HEK293 (cell line): ENCODE results near the gene RRP15.

Experiments
- RBAK ChIP-seq: fragments of 450-650 bp; formaldehyde crosslinking; IDR thresholded peaks from 2 replicates; pipeline ENCODE4 v1.5.1; 2016; ENCODE audit warnings: missing biosample characterization, missing genetic modification characterization
- SALL2 ChIP-seq: fragments of 450-650 bp; formaldehyde crosslinking; IDR thresholded peaks from 2 replicates; pipeline ENCODE4 v1.5.0; 2017; ENCODE audit warnings: missing biosample characterization, mild to moderate bottlenecking, missing genetic modification characterization, borderline replicate concordance
- WT1 ChIP-seq: fragments of 450-650 bp; formaldehyde crosslinking; IDR thresholded peaks from 2 replicates; pipeline ENCODE4 v1.5.1; 2016; ENCODE audit warnings: missing biosample characterization, missing genetic modification characterization
- ZBTB26 ChIP-seq: fragments of 450-650 bp; formaldehyde crosslinking; optimal IDR thresholded peaks from 2 replicates; pipeline ENCODE3; 2016; ENCODE audit warnings: missing biosample characterization, mild to moderate bottlenecking, missing genetic modification characterization
- ZIC2 ChIP-seq: fragments of 450-650 bp; formaldehyde crosslinking; IDR thresholded peaks from 2 replicates; pipeline ENCODE4 v1.5.1; 2016; ENCODE audit warnings: missing biosample characterization, missing genetic modification characterization
- ZNF132 ChIP-seq: fragments of 450-650 bp; formaldehyde crosslinking; IDR thresholded peaks from 2 replicates; pipeline ENCODE4 v1.5.1; 2017; ENCODE audit warnings: missing biosample characterization, missing genetic modification characterization, borderline replicate concordance
- ZNF211 ChIP-seq: fragments of 450-650 bp; formaldehyde crosslinking; IDR thresholded peaks from 2 replicates; pipeline ENCODE4 v1.5.1; 2016; ENCODE audit warnings: low read depth, missing biosample characterization, missing genetic modification characterization
- ZNF398 ChIP-seq: fragments of 450-650 bp; formaldehyde crosslinking; IDR thresholded peaks from 2 replicates; pipeline ENCODE4 v1.5.1; 2017; ENCODE audit warnings: missing biosample characterization, missing genetic modification characterization
- ZNF530 ChIP-seq: fragments of 450-650 bp; formaldehyde crosslinking; IDR thresholded peaks from 2 replicates; pipeline ENCODE4 v1.5.1; 2016; ENCODE audit warnings: low read depth, missing biosample characterization, missing genetic modification characterization
- ZNF549 ChIP-seq: fragments of 450-650 bp; IDR thresholded peaks from 2 replicates; pipeline ENCODE4 v1.5.1; 2018; ENCODE audit warnings: missing biosample characterization, missing genetic modification characterization, mild to moderate bottlenecking, inconsistent platforms, moderate library complexity
- ZNF596 ChIP-seq: fragments of 450-650 bp; IDR thresholded peaks from 2 replicates; pipeline ENCODE4 v1.5.0; 2018; ENCODE audit warnings: missing biosample characterization, mild to moderate bottlenecking, missing genetic modification characterization, moderate library complexity
- ZNF629 ChIP-seq: fragments of 450-650 bp; formaldehyde crosslinking; IDR thresholded peaks from 2 replicates; pipeline ENCODE4 v1.5.1; 2017; ENCODE audit warnings: missing biosample characterization, missing genetic modification characterization
- ZNF660 ChIP-seq: fragments of 450-650 bp; IDR thresholded peaks from 2 replicates; pipeline ENCODE4 v1.5.1; 2018; ENCODE audit warnings: missing biosample characterization, mild to moderate bottlenecking, missing genetic modification characterization
- ZNF768 ChIP-seq: fragments of 450-650 bp; formaldehyde crosslinking; IDR thresholded peaks from 2 replicates; pipeline ENCODE4 v1.5.1; 2018; ENCODE audit warnings: missing biosample characterization, mild to moderate bottlenecking, missing genetic modification characterization
- ZNF776 ChIP-seq: fragments of 450-650 bp; formaldehyde crosslinking; IDR thresholded peaks from 2 replicates; pipeline ENCODE4 v1.5.0; 2017; ENCODE audit warnings: missing biosample characterization, missing genetic modification characterization, borderline replicate concordance
- TF ChIP-seq, protein P1 (sequence below): fragments of 450-650 bp; formaldehyde crosslinking; IDR thresholded peaks from 2 replicates; pipeline ENCODE4 v1.5.1; 2016; ENCODE audit warnings: missing biosample characterization, missing genetic modification characterization, borderline replicate concordance
- TF ChIP-seq, protein P2 (sequence below): fragments of 450-650 bp; formaldehyde crosslinking; IDR thresholded peaks from 2 replicates; pipeline ENCODE4 v1.5.1; 2016; ENCODE audit warnings: missing biosample characterization, missing genetic modification characterization
- TF ChIP-seq, protein P3 (sequence below): fragments of 450-650 bp; formaldehyde crosslinking; IDR thresholded peaks from 2 replicates; pipeline ENCODE4 v1.5.1; 2016; ENCODE audit warnings: missing biosample characterization, missing genetic modification characterization
- TF ChIP-seq, protein P4 (sequence below): fragments of 450-650 bp; formaldehyde crosslinking; IDR thresholded peaks from 2 replicates; pipeline ENCODE4 v1.5.1; 2017; ENCODE audit warnings: missing biosample characterization, mild to moderate bottlenecking, missing genetic modification characterization, moderate library complexity
- TF ChIP-seq, protein P5 (sequence below): fragments of 450-650 bp; formaldehyde crosslinking; IDR thresholded peaks from 2 replicates; pipeline ENCODE4 v1.5.1; 2016; ENCODE audit warnings: missing biosample characterization, missing genetic modification characterization
- TF ChIP-seq, protein P6 (sequence below): fragments of 450-650 bp; formaldehyde crosslinking; IDR thresholded peaks from 2 replicates; pipeline ENCODE4 v1.5.1; 2016; ENCODE audit warnings: missing biosample characterization, missing genetic modification characterization

RRP15 gene

GRCh38 chr1:218304281-218305039 is 19.4 kb downstream of the RRP15 start (continued):
- TF ChIP-seq, protein P1, sequence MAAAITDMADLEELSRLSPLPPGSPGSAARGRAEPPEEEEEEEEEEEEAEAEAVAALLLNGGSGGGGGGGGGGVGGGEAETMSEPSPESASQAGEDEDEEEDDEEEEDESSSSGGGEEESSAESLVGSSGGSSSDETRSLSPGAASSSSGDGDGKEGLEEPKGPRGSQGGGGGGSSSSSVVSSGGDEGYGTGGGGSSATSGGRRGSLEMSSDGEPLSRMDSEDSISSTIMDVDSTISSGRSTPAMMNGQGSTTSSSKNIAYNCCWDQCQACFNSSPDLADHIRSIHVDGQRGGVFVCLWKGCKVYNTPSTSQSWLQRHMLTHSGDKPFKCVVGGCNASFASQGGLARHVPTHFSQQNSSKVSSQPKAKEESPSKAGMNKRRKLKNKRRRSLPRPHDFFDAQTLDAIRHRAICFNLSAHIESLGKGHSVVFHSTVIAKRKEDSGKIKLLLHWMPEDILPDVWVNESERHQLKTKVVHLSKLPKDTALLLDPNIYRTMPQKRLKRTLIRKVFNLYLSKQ (tag by site-specific recombination), result no peak
- TF ChIP-seq ZNF530 (no peak), ZIC2 (tag by site-specific recombination) (peak; percentile 67), ZNF211 (no peak), ZNF776 (no peak), SALL2 (tag by site-specific recombination) (no peak), ZNF549 (tag by site-specific recombination) (no peak), WT1 (peak; percentile 56; the same call in 1 of the 2 replicates), ZNF660 (peak; percentile 79), ZNF629 (tag by site-specific recombination) (peak; percentile 62; the same call in 1 of the 2 replicates), ZNF398 (no peak), ZNF768 (tag by site-specific recombination) (no peak), ZNF596 (tag by site-specific recombination) (peak; percentile 60), ZBTB26 (tag by site-specific recombination) (no peak), ZNF132 (tag by site-specific recombination) (no peak), RBAK (tag by site-specific recombination) (no peak)
- TF ChIP-seq, protein P2, sequence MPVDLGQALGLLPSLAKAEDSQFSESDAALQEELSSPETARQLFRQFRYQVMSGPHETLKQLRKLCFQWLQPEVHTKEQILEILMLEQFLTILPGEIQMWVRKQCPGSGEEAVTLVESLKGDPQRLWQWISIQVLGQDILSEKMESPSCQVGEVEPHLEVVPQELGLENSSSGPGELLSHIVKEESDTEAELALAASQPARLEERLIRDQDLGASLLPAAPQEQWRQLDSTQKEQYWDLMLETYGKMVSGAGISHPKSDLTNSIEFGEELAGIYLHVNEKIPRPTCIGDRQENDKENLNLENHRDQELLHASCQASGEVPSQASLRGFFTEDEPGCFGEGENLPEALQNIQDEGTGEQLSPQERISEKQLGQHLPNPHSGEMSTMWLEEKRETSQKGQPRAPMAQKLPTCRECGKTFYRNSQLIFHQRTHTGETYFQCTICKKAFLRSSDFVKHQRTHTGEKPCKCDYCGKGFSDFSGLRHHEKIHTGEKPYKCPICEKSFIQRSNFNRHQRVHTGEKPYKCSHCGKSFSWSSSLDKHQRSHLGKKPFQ, result no peak
- TF ChIP-seq, protein P3, sequence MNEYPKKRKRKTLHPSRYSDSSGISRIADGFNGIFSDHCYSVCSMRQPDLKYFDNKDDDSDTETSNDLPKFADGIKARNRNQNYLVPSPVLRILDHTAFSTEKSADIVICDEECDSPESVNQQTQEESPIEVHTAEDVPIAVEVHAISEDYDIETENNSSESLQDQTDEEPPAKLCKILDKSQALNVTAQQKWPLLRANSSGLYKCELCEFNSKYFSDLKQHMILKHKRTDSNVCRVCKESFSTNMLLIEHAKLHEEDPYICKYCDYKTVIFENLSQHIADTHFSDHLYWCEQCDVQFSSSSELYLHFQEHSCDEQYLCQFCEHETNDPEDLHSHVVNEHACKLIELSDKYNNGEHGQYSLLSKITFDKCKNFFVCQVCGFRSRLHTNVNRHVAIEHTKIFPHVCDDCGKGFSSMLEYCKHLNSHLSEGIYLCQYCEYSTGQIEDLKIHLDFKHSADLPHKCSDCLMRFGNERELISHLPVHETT (tag by site-specific recombination), result no peak
- TF ChIP-seq, protein P4, sequence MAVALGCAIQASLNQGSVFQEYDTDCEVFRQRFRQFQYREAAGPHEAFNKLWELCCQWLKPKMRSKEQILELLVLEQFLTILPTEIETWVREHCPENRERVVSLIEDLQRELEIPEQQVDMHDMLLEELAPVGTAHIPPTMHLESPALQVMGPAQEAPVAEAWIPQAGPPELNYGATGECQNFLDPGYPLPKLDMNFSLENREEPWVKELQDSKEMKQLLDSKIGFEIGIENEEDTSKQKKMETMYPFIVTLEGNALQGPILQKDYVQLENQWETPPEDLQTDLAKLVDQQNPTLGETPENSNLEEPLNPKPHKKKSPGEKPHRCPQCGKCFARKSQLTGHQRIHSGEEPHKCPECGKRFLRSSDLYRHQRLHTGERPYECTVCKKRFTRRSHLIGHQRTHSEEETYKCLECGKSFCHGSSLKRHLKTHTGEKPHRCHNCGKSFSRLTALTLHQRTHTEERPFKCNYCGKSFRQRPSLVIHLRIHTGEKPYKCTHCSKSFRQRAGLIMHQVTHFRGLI (tag by site-specific recombination), result no peak
- TF ChIP-seq, protein P5, sequence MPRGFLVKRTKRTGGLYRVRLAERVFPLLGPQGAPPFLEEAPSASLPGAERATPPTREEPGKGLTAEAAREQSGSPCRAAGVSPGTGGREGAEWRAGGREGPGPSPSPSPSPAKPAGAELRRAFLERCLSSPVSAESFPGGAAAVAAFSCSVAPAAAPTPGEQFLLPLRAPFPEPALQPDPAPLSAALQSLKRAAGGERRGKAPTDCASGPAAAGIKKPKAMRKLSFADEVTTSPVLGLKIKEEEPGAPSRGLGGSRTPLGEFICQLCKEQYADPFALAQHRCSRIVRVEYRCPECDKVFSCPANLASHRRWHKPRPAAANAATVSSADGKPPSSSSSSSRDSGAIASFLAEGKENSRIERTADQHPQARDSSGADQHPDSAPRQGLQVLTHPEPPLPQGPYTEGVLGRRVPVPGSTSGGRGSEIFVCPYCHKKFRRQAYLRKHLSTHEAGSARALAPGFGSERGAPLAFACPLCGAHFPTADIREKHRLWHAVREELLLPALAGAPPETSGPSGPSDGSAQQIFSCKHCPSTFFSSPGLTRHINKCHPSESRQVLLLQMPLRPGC (tag by site-specific recombination), result 0 out of 2 replicates have a peak, but pooled peaks have one; percentile 28
- TF ChIP-seq, protein P6, sequence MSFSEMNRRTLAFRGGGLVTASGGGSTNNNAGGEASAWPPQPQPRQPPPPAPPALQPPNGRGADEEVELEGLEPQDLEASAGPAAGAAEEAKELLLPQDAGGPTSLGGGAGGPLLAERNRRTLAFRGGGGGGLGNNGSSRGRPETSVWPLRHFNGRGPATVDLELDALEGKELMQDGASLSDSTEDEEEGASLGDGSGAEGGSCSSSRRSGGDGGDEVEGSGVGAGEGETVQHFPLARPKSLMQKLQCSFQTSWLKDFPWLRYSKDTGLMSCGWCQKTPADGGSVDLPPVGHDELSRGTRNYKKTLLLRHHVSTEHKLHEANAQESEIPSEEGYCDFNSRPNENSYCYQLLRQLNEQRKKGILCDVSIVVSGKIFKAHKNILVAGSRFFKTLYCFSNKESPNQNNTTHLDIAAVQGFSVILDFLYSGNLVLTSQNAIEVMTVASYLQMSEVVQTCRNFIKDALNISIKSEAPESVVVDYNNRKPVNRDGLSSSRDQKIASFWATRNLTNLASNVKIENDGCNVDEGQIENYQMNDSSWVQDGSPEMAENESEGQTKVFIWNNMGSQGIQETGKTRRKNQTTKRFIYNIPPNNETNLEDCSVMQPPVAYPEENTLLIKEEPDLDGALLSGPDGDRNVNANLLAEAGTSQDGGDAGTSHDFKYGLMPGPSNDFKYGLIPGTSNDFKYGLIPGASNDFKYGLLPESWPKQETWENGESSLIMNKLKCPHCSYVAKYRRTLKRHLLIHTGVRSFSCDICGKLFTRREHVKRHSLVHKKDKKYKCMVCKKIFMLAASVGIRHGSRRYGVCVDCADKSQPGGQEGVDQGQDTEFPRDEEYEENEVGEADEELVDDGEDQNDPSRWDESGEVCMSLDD (tag by site-specific recombination), result no peak
